ENCODE results near the gene TNKS1BP1. TPM values are rescaled to one million over a fixed set of nuclear protein-coding genes. Genes with fewer than 3 reads are reported as not detected.

Gene TNKS1BP1
- total and polyA plus RNA-seq, 9 of the 15 experiments (the other 6 are each of a cell fraction or from before 2014, with no cell fraction given) = 1.1 to 47.2 (median 10.9) TPM

- TF ChIP-seq, protein P1, sequence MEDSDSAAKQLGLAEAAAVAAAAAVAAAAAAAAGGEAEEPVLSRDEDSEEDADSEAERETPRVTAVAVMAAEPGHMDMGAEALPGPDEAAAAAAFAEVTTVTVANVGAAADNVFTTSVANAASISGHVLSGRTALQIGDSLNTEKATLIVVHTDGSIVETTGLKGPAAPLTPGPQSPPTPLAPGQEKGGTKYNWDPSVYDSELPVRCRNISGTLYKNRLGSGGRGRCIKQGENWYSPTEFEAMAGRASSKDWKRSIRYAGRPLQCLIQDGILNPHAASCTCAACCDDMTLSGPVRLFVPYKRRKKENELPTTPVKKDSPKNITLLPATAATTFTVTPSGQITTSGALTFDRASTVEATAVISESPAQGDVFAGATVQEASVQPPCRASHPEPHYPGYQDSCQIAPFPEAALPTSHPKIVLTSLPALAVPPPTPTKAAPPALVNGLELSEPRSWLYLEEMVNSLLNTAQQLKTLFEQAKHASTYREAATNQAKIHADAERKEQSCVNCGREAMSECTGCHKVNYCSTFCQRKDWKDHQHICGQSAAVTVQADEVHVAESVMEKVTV (CRISPR knock-in tag; IDR thresholded peaks at IDR 0.05) = no peak
- TF ChIP-seq ZNF41 (CRISPR knock-in tag; conservative IDR thresholded peaks at IDR 0.05) (no peak), XRCC3 (IDR thresholded peaks at IDR 0.05) (no peak), HDAC2 (IDR thresholded peaks at IDR 0.05) (0 out of 2 replicates have a peak, but pooled peaks have one; percentile 40), RBBP5 (IDR thresholded peaks at IDR 0.05; ENCODE audit: borderline replicate concordance, insufficient read depth, low read length, poor library complexity, severe bottlenecking) (no peak), RBM34 (IDR thresholded peaks at IDR 0.05; ENCODE audit: borderline replicate concordance, insufficient read depth, low read length) (no peak), ZFP91 (CRISPR knock-in tag; IDR thresholded peaks at IDR 0.05) (no peak), GABPB1 (CRISPR knock-in tag; IDR thresholded peaks at IDR 0.05) (no peak; the same call in 1 of the 2 replicates), PRMT5 (CRISPR knock-in tag; IDR thresholded peaks at IDR 0.05) (no peak), FOXP1 (CRISPR knock-in tag; IDR thresholded peaks at IDR 0.05) (no peak), ZNF766 (CRISPR knock-in tag; conservative IDR thresholded peaks at IDR 0.05) (no peak), DLX4 (CRISPR knock-in tag; IDR thresholded peaks at IDR 0.05) (no peak)
- TF ChIP-seq, protein P2, sequence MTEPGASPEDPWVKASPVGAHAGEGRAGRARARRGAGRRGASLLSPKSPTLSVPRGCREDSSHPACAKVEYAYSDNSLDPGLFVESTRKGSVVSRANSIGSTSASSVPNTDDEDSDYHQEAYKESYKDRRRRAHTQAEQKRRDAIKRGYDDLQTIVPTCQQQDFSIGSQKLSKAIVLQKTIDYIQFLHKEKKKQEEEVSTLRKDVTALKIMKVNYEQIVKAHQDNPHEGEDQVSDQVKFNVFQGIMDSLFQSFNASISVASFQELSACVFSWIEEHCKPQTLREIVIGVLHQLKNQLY (CRISPR knock-in tag; conservative IDR thresholded peaks at IDR 0.05) = no peak
- TF ChIP-seq, protein P3, sequence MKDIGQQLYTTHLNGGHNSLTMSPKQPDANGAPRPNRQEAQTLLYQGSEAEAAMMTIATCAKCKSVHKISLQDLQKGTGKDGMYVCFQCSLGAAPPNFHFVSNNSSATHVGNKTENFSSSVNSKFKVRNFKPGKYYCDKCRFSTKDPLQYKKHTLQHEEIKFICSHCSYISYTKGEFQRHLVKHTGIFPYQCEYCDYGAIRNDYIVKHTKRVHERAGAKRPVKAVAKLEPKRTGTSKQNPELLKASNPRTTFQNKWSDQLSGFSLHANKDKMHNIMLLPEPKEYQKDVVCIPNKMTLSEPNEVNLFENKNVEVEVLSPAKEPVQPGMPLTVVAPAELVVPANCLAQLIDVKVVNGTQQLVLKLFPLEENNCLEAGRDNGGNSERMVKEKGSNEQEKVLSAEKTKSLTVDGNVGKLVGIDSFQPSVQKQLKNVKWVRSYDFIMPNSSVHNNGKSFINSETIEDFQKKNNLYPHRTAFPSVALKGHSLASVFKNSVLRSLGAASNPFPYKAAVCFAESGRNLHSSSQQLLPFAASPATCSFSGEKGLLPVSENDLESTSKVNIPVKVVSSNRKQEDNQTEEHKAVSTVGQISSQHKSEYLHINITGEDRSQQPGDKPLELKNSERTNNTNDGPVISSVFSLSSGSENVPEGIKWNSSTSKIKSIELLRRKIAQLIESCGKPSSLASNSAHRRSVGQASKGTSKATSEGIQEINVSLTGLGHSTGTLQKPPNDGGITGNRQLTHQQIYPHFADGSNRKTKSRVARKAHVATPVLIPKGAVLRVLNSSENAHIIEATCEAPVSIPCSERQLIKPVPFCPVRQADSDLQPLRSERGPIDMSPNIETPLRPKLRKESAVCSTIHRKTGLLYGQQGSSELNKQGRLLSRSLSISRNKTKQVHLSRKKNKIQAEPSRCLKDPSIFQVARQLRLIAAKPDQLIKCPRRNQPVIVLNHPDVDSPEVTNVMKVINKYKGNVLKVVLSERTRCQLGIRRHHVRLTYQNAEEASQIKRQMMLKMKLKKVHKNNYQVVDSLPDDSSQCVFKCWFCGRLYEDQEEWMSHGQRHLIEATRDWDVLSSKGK (CRISPR knock-in tag; IDR thresholded peaks at IDR 0.05) = no peak
- TF ChIP-seq, protein P4, sequence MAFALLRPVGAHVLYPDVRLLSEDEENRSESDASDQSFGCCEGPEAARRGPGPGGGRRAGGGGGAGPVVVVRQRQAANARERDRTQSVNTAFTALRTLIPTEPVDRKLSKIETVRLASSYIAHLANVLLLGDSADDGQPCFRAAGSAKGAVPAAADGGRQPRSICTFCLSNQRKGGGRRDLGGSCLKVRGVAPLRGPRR (CRISPR knock-in tag; IDR thresholded peaks at IDR 0.05) = no peak
Measured at GRCh38 chr11:57349491-57350274, 24.9 kb upstream of the TNKS1BP1 start (continued).

Measured in K562 (cell line).